Cardiac muscle cell (in vitro differentiated cells and primary cell): ENCODE data around the gene CPNE2. TPM values are rescaled to one million over a fixed set of nuclear protein-coding genes. Genes with fewer than 3 reads are reported as not detected.

Source experiments
- DNase-seq, 2 donors: peaks; one replicate each; pipeline versions ENCODE4 v3.0.0 to v3.0.0-alpha.2; 2010 to 2017; ENCODE audit warnings: low read depth in 1 of 2, low spot score in 1 of 2
- H3K27ac ChIP-seq: fragments of 200-600 bp; sonication (generic); 2 replicates; pipeline ENCODE4 v1.5.1; 2016
- H3K27me3 ChIP-seq: fragments of 200-600 bp; sonication (generic); 2 replicates; pipeline ENCODE4 v1.6.0; 2016; ENCODE audit warnings: control low read depth
- H3K36me3 ChIP-seq: fragments of 200-600 bp; sonication (generic); 2 replicates; pipeline ENCODE4 v1.5.1; 2016; ENCODE audit warnings: control low read depth
- H3K4me1 ChIP-seq: fragments of 200-600 bp; sonication (generic); 2 replicates; pipeline ENCODE4 v1.8.1; 2017; ENCODE audit warnings: low read depth, mild to moderate bottlenecking, mixed run types
- H3K4me3 ChIP-seq: fragments of 200-600 bp; sonication (generic); 2 replicates; pipeline ENCODE4 v1.5.1; 2016; ENCODE audit warnings: mild to moderate bottlenecking
- H3K9me3 ChIP-seq: fragments of 200-600 bp; sonication (generic); 2 replicates; pipeline ENCODE4 v1.5.1; 2017; ENCODE audit warnings: low read depth, mild to moderate bottlenecking, control low read depth
- polyA plus RNA-seq: library from polyadenylated mRNA; unstranded; fragments of >200 nt; fragmentation: Nextera tagmentation; extraction: Ambion mirVana; gene quantifications from 2 replicates; pipeline ENCODE4 v1.2.1, GENCODE V29; 2016
- total RNA-seq: library from RNA; depleted of rRNA; stranded (reverse); fragments of >200 nt; gene quantifications from 2 replicates; pipeline ENCODE4 v1.2.3, GENCODE V29; 2016
- TF ChIP-seq, protein P1 (sequence below): IDR thresholded peaks from 2 replicates; pipeline ENCODE4 v1.5.1; 2012; ENCODE audit warnings: low read depth, mild to moderate bottlenecking, low read length

The CPNE2 gene
- total and polyA plus RNA-seq, 2 experiments from 2014 or later: 25.5 to 43.0 TPM

GRCh38 chr16:57190136-57190535, 97.8 kb downstream of the CPNE2 start:
- peaks cover 14% of the 10 kb centered on the region for H3K4me1 ChIP-seq
- H3K27me3 ChIP-seq: no peaks in the 10 kb centered on the region
- DNase-seq: no peak
- H3K36me3 ChIP-seq: no peaks in the 10 kb centered on the region
- H3K27ac ChIP-seq: no peak overlapping the region
- no peak overlapping the region for H3K4me3 ChIP-seq
- TF ChIP-seq, protein P1, sequence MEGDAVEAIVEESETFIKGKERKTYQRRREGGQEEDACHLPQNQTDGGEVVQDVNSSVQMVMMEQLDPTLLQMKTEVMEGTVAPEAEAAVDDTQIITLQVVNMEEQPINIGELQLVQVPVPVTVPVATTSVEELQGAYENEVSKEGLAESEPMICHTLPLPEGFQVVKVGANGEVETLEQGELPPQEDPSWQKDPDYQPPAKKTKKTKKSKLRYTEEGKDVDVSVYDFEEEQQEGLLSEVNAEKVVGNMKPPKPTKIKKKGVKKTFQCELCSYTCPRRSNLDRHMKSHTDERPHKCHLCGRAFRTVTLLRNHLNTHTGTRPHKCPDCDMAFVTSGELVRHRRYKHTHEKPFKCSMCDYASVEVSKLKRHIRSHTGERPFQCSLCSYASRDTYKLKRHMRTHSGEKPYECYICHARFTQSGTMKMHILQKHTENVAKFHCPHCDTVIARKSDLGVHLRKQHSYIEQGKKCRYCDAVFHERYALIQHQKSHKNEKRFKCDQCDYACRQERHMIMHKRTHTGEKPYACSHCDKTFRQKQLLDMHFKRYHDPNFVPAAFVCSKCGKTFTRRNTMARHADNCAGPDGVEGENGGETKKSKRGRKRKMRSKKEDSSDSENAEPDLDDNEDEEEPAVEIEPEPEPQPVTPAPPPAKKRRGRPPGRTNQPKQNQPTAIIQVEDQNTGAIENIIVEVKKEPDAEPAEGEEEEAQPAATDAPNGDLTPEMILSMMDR: no peak
- no peaks in the 10 kb centered on the region for H3K9me3 ChIP-seq

- H3K4me1 ChIP-seq: peaks cover 14% of the 10 kb centered on the region
- H3K27ac ChIP-seq: no peak overlapping the region
- DNase-seq: peak in 1 of 2 donors; percentile 24
- TF ChIP-seq, protein P1: no peak
- H3K36me3 ChIP-seq: no peaks in the 10 kb centered on the region
- no peaks in the 10 kb centered on the region for H3K9me3 ChIP-seq
- H3K4me3 ChIP-seq: no peak overlapping the region
- H3K27me3 ChIP-seq: no peaks in the 10 kb centered on the region
Measured at GRCh38 chr16:57191056-57191571, 98.7 kb downstream of the CPNE2 start.

GRCh38 chr16:57192146-57192545, 99.8 kb downstream of the CPNE2 start:
- no peaks in the 10 kb centered on the region for H3K9me3 ChIP-seq
- H3K4me3 ChIP-seq: no peak overlapping the region
- no peak for DNase-seq
- H3K4me1 ChIP-seq: peaks cover 14% of the 10 kb centered on the region
- no peak overlapping the region for H3K27ac ChIP-seq
- no peaks in the 10 kb centered on the region for H3K27me3 ChIP-seq
- H3K36me3 ChIP-seq: no peaks in the 10 kb centered on the region
- TF ChIP-seq, protein P1: no peak

GRCh38 chr16:57192720-57193486, 100.5 kb downstream of the CPNE2 start:
- TF ChIP-seq, protein P1: no peak
- Histone ChIP-seq H3K27me3 (no peaks in the 10 kb centered on the region), H3K36me3 (no peaks in the 10 kb centered on the region), H3K9me3 (no peaks in the 10 kb centered on the region), H3K4me1 (peaks cover 8% of the 10 kb centered on the region), H3K4me3 (no peak overlapping the region), H3K27ac (no peak overlapping the region)
- peak in 1 of 2 donors; percentile 52 for DNase-seq

DNA sequence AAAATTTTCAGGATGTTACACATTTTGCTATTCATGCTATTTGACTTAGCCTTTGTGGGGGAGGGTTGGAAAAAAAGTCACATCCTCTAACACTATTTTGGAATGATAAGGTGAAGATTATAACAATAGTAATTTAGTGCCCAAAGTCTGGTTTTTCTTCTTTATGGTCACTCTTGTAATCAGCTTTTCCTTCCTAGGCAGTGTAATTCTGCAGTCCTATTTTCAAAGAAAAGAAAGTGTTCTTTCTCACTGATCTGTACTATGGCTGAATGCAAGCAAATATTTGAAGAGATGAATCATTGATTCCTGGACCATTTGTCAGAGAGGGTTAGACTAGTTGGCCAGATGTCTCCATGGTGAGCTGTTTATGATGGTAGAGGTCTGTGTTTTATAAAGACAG, 102.1 kb downstream of the CPNE2 start:
- no peak overlapping the region for H3K4me3 ChIP-seq
- peak in 1 of 2 donors; percentile 88 for DNase-seq
- H3K4me1 ChIP-seq: peaks cover 8% of the 10 kb centered on the region
- TF ChIP-seq, protein P1: no peak
- no peak overlapping the region for H3K27ac ChIP-seq
- H3K9me3 ChIP-seq: no peaks in the 10 kb centered on the region
- no peaks in the 10 kb centered on the region for H3K27me3 ChIP-seq
- H3K36me3 ChIP-seq: no peaks in the 10 kb centered on the region
